Left ventricle myocardium inferior (tissue), 1 donor: Measurements from ENCODE around the gene MSH6. TPM values are rescaled to one million over a fixed set of nuclear protein-coding genes. Genes with fewer than 3 reads are reported as not detected.
A peak's percentile ranks its signal among the peaks of the same experiment; 100 is the strongest.

Experiments used
- DNase-seq: peaks from one replicate; pipeline ENCODE4 v3.0.0-alpha.2; 2020
- H3K27ac ChIP-seq: fragments of 200-600 bp; replicated peaks from 2 replicates; pipeline ENCODE4 v1.8.0; 2021
- H3K27me3 ChIP-seq: fragments of 200-600 bp; 2 replicates; pipeline ENCODE4 v1.8.0; 2021; ENCODE audit warnings: low read depth
- H3K36me3 ChIP-seq: fragments of 200-600 bp; 2 replicates; pipeline ENCODE4 v1.8.0; 2021
- H3K4me1 ChIP-seq: fragments of 200-600 bp; 2 replicates; pipeline ENCODE4 v1.8.0; 2021
- H3K4me3 ChIP-seq: fragments of 200-600 bp; 2 replicates; pipeline ENCODE4 v1.8.0; 2021; ENCODE audit warnings: mild to moderate bottlenecking, moderate library complexity
- H3K9me3 ChIP-seq: fragments of 200-600 bp; replicated peaks from 2 replicates; pipeline ENCODE4 v1.8.0; 2021
- CTCF ChIP-seq: fragments of 200-600 bp; IDR thresholded peaks from 2 replicates; pipeline ENCODE4 v1.8.0; 2021; ENCODE audit warnings: antibody characterized with exemption, mild to moderate bottlenecking, borderline replicate concordance
- intact Hi-C: fragments of 100-400 bp; cut with micrococcal nuclease; formaldehyde crosslinking; loops from one replicate; pipeline ENCODE4 v1.11.0; 2022
- total RNA-seq: library from RNA; stranded (reverse); fragmentation: NEBNext Ultra II Directional; extraction: Animal tissue kit (Norgen Biotek cat#: 25700); gene quantifications from one replicate; pipeline ENCODE4 v1.2.1, GENCODE V29; 2021
- donor health status: DM: no; HTN: yes; CAD: no; lungs with severe emphysema.

MSH6 gene
- total RNA-seq, 1 donor from 2014 or later: 21.5 TPM

GRCh38 chr2:47767497-47767844 is 15.5 kb upstream of the MSH6 start:
- TF ChIP-seq CTCF: no peak
- H3K27me3 ChIP-seq: peaks cover 23% of the 10 kb centered on the region
- H3K4me3 ChIP-seq: no peak overlapping the region
- no peak for DNase-seq
- peaks cover 5% of the 10 kb centered on the region for H3K4me1 ChIP-seq
- no peak overlapping the region for H3K27ac ChIP-seq
- H3K36me3 ChIP-seq: no peaks in the 10 kb centered on the region
- H3K9me3 ChIP-seq: peaks cover 7% of the 10 kb centered on the region
- intact Hi-C loops: loop anchor here (5.0 kb wide), 1 partner anchor 330 kb away; no protein-coding TSS in a partner anchor

GRCh38 chr2:47767880-47768609 is 14.9 kb upstream of the MSH6 start:
- intact Hi-C loops: loop anchor here (5.0 kb wide), 1 partner anchor 331 kb away; no protein-coding TSS in a partner anchor
- H3K27me3 ChIP-seq: peaks cover 18% of the 10 kb centered on the region
- H3K4me3 ChIP-seq: no peak overlapping the region
- no peaks in the 10 kb centered on the region for H3K36me3 ChIP-seq
- DNase-seq: peak; percentile 56
- H3K4me1 ChIP-seq: peaks cover 5% of the 10 kb centered on the region
- peaks cover 7% of the 10 kb centered on the region for H3K9me3 ChIP-seq
- TF ChIP-seq CTCF: peak; percentile 100
- H3K27ac ChIP-seq: no peak overlapping the region

- no peak for TF ChIP-seq CTCF
- intact Hi-C loops: loop anchor here (5.0 kb wide), 1 partner anchor 332 kb away; no protein-coding TSS in a partner anchor
- DNase-seq: no peak
- H3K4me1 ChIP-seq: peaks cover 5% of the 10 kb centered on the region
- H3K9me3 ChIP-seq: peaks cover 7% of the 10 kb centered on the region
- H3K27me3 ChIP-seq: peaks cover 6% of the 10 kb centered on the region
- no peak overlapping the region for H3K4me3 ChIP-seq
- no peak overlapping the region for H3K27ac ChIP-seq
- no peaks in the 10 kb centered on the region for H3K36me3 ChIP-seq
Measured at GRCh38 chr2:47769318-47769717, 13.6 kb upstream of the MSH6 start.

- no peak for TF ChIP-seq CTCF
- Histone ChIP-seq H3K4me1 (peaks cover 5% of the 10 kb centered on the region), H3K27me3 (peaks cover 6% of the 10 kb centered on the region), H3K9me3 (peaks cover 7% of the 10 kb centered on the region), H3K27ac (no peak overlapping the region), H3K36me3 (no peaks in the 10 kb centered on the region), H3K4me3 (no peak overlapping the region)
- no peak for DNase-seq
- intact Hi-C loops: no loop called here
Measured at GRCh38 chr2:47771211-47771610, 11.7 kb upstream of the MSH6 start.

- intact Hi-C loops: no loop called here
- H3K36me3 ChIP-seq: no peaks in the 10 kb centered on the region
- H3K4me1 ChIP-seq: peaks cover 5% of the 10 kb centered on the region
- no peak overlapping the region for H3K4me3 ChIP-seq
- peaks cover 7% of the 10 kb centered on the region for H3K9me3 ChIP-seq
- H3K27me3 ChIP-seq: no peaks in the 10 kb centered on the region
- no peak overlapping the region for H3K27ac ChIP-seq
- DNase-seq: no peak
- TF ChIP-seq CTCF: no peak
Measured at GRCh38 chr2:47772343-47772742, 10.6 kb upstream of the MSH6 start.
